HG03280 (cell line): ENCODE data around the gene CDH3.

Experiments
- ATAC-seq: cut with Tn5 transposase; IDR thresholded peaks from one replicate; pipeline ENCODE4 v1.9.1; 2021; ENCODE audit warnings: mild to moderate bottlenecking, moderate library complexity; ENCODE audit not compliant: unreplicated experiment

CDH3 gene

GRCh38 chr16:68734782-68735181, 89.7 kb downstream of the CDH3 start:
- ATAC-seq: no peak

DNA sequence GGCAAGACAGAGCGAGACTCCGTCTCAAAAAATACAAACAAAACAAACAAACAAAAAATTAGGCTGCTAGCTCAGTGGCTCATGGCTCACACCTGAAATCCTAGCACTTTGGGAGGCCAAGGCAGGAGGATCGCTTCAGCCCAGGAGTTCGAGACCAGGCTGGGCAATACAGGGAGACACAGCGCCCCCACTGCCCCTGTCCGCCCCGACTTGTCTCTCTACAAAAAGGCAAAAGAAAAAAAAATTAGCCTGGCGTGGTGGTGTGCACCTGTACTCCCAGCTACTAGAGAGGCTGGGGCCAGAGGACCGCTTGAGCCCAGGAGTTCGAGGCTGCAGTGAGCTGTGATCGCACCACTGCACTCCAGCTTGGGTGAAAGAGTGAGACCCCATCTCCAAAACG, 91.5 kb downstream of the CDH3 start:
- no peak for ATAC-seq

DNA sequence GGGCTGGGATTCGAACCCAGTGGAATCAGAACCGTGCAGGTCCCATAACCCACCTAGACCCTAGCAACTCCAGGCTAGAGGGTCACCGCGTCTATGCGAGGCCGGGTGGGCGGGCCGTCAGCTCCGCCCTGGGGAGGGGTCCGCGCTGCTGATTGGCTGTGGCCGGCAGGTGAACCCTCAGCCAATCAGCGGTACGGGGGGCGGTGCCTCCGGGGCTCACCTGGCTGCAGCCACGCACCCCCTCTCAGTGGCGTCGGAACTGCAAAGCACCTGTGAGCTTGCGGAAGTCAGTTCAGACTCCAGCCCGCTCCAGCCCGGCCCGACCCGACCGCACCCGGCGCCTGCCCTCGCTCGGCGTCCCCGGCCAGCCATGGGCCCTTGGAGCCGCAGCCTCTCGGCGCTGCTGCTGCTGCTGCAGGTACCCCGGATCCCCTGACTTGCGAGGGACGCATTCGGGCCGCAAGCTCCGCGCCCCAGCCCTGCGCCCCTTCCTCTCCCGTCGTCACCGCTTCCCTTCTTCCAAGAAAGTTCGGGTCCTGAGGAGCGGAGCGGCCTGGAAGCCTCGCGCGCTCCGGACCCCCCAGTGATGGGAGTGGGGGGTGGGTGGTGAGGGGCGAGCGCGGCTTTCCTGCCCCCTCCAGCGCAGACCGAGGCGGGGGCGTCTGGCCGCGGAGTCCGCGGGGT, 92.1 kb downstream of the CDH3 start, which contains the start of gene CDH1:
CDH1 (plus strand) TSS at position 247 of the 684 bp plus-strand sequence; CDS start at position 371, 124 bp downstream.
- no peak for ATAC-seq

- no peak for ATAC-seq
Measured at GRCh38 chr16:68737730-68738629, 92.9 kb downstream of the CDH3 start.

- ATAC-seq: no peak
Measured at GRCh38 chr16:68739964-68740627, 95.0 kb downstream of the CDH3 start.

GRCh38 chr16:68740628-68741346, 95.7 kb downstream of the CDH3 start:
- ATAC-seq: no peak

- ATAC-seq: no peak
Measured at GRCh38 chr16:68743664-68744063, 98.6 kb downstream of the CDH3 start.

DNA sequence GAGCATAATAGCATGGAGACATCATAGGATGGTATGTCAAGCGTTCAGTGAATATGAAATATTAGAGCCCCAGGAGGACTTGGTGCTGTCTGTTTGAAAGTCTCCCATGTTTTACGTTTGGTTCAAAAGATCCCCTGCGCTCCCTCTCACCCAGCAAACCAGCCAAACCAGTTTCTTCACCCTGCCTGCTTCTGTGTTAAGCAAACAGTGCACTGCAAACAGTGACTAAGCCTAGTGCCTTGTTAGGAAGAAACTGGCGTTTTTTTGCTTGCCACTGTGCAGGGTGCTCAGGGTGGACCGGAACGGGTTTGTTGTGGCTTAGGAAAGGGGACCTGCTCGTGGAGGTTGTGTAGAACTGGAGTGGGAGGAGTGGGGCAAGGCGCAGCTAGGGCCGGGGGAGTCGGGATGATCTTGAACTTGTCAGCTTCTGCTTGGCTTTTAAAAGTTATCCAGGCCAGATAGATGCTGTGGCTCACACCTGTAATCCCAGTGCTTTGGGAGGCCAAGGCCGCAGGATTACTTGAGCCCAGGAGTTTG, 99.7 kb downstream of the CDH3 start:
- ATAC-seq: no peak

DNA sequence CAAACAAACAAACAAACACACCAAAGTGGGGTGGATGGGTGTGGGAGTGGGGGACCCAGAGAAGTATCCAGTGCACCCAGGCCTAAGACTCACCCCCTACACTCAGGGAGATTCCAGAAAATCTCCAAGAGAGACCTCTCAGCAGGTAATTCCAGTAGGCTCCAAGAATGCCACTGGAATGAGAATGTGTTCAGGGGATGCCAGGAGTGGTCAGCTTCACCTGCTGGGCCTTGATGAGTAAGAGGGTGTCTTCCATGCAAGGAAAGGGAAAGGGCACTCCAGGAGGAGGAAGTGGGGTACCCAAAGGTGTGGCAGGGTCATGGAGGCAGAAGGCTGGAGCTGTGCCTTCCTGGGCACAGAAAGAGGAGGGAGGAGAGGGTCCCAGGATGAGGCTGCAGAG, 101.8 kb downstream of the CDH3 start:
- ATAC-seq: no peak

DNA sequence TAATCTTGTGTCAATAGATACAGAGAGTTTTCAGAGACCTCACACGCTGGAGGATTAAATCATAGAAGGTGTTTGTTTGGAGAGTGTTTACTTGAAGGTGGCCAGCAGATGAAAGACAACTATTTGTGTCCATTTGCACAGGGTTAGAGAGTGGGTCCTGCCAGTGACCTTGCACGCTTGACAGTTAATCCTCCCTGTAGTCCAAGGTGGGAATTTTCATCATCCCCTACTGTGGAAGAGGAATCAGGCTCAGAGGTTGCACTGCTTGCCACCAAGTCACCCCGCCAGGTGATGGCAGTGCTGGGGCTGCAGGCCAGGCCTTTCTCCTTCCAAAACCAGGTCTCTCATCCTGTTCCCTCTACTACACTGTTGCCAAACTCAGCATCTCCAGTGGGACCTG, 104.3 kb downstream of the CDH3 start:
- ATAC-seq: no peak
